HG03378 (cell line): ENCODE results near the gene RNASEL.

Experiments
- ATAC-seq: cut with Tn5 transposase; IDR thresholded peaks from one replicate; pipeline ENCODE4 v1.9.1; 2021; ENCODE audit warnings: mild to moderate bottlenecking, moderate library complexity; ENCODE audit not compliant: unreplicated experiment

The RNASEL gene

GRCh38 chr1:182622901-182623528 lies 34.0 kb upstream of the RNASEL start:
- no peak for ATAC-seq

GRCh38 chr1:182621906-182622305 lies 32.9 kb upstream of the RNASEL start:
- ATAC-seq = no peak

- no peak for ATAC-seq
These were observed 32.0 kb upstream of the RNASEL start for GRCh38 chr1:182620924-182621585.

- no peak for ATAC-seq
These were observed 28.8 kb upstream of the RNASEL start for GRCh38 chr1:182617734-182618351.

- no peak for ATAC-seq
These were observed 28.0 kb upstream of the RNASEL start for GRCh38 chr1:182617014-182617429.

GRCh38 chr1:182616130-182617013 lies 27.3 kb upstream of the RNASEL start:
- peak; percentile 83 for ATAC-seq

GRCh38 chr1:182615468-182616129 lies 26.5 kb upstream of the RNASEL start:
- ATAC-seq = peak; percentile 17

- peak; percentile 36 for ATAC-seq
These were observed 25.9 kb upstream of the RNASEL start for GRCh38 chr1:182614796-182615454.

- ATAC-seq = no peak
These were observed 22.7 kb upstream of the RNASEL start for GRCh38 chr1:182611787-182612186.

- ATAC-seq = no peak
These were observed 22.3 kb upstream of the RNASEL start for GRCh38 chr1:182611326-182611725.

GRCh38 chr1:182610606-182611194 lies 21.6 kb upstream of the RNASEL start:
- no peak for ATAC-seq

- ATAC-seq = no peak
These were observed 20.0 kb upstream of the RNASEL start for GRCh38 chr1:182608845-182609610.

- no peak for ATAC-seq
These were observed 19.2 kb upstream of the RNASEL start for GRCh38 chr1:182608236-182608635.

GRCh38 chr1:182607566-182607965 lies 18.5 kb upstream of the RNASEL start:
- ATAC-seq = no peak

GRCh38 chr1:182604175-182605164 lies 15.4 kb upstream of the RNASEL start, which contains the start of gene RGS16:
Gene RGS16 (minus strand): TSS chr1:182604389. CDS start chr1:182604259, 130 bp downstream.
- peak; percentile 44 for ATAC-seq

GRCh38 chr1:182603646-182604174 lies 14.7 kb upstream of the RNASEL start:
- ATAC-seq = peak; percentile 1

GRCh38 chr1:182602935-182603645 lies 14.0 kb upstream of the RNASEL start:
- ATAC-seq = no peak
